Activated naive CD8-positive, alpha-beta T cell treated with anti-CD3 and anti-CD28 coated beads, Interleukin-2, amount 50 U/mL, for 16 hours (primary cell): ENCODE data around the gene ANKLE2.
"Not testable (repeated sequence)": the region's sequence is repeated elsewhere in the genome, so short reads cannot be mapped to it uniquely, and the experiment has no call there.

Source experiments
- DNase-seq: peaks from one replicate; pipeline ENCODE4 v3.0.0-alpha.2; 2020; ENCODE audit warnings: low read depth, low spot score

Gene ANKLE2

DNA sequence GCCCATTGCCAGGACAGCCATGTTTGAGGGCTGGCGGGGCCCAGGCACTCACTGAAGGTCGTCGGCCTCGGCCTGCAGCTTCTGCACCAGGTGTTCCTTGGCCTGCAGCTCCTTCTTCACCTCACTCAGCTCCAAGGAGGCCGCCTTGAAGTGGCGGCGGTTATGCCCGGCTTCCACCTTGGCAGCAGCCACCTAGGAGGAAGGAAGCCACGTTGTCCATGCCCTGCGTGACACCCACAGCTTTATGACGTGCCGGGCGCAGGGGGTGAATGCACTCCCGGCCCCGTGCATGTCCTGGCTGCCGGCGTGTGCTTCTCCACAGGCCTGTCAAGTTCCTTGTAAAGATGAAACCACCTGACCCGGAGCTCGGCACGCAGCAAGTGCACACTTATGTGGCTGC, 16.0 kb upstream of the ANKLE2 start:
- DNase-seq = no peak

DNA sequence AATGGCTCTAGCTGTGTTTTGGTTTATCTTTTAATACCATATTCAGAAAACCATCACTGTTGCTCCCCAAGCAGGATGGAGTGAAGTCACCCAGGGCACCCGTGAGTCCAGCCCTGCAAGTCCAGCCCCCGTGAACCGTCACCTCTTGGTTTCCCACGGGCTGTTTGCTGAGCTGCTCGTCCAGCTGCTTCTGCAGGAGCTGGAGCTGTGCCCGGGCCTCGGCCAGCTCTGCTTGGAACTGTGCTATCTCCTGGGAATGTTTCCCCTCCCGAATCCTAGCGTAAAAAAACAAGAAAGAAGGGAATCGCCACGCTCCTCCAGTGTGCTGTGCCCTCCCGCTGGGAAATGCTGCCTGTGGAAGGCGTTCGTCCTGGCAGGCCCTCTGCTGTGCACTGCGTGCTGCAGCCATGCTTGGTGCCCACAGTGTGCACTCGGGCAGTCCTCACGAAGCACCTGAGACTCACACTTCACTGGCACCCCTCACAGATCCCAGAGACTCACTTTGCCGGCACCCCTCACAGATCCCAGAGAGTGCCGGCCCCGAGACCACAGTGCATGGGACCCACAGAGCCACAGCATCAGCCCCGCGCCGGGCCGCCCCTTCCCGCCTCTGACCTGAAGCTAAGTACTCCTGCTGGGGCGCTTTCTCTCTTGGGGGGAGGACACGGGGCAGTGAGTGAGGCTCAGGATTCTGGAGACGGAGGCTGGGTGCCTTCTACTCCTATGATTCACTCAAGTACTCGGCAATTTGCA, 15.4 kb upstream of the ANKLE2 start:
- no peak for DNase-seq

DNA sequence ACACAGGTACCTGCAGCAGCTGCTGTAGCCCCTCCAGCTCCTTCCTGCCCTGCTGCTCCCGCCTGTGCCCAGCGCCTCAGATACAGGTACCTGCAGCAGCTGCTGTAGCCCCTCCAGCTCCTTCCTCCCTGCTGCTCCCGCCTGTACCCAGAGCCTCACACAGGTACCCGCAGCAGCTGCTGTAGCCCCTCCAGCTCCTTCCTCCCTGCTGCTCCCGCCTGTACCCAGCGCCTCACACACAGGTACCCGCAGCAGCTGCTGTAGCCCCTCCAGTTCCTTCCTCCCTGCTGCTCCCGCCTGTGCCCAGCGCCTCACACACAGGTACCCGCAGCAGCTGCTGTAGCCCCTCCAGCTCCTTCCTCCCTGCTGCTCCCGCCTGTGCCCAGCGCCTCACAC, 14.6 kb upstream of the ANKLE2 start:
- DNase-seq = not testable (repeated sequence)

DNA sequence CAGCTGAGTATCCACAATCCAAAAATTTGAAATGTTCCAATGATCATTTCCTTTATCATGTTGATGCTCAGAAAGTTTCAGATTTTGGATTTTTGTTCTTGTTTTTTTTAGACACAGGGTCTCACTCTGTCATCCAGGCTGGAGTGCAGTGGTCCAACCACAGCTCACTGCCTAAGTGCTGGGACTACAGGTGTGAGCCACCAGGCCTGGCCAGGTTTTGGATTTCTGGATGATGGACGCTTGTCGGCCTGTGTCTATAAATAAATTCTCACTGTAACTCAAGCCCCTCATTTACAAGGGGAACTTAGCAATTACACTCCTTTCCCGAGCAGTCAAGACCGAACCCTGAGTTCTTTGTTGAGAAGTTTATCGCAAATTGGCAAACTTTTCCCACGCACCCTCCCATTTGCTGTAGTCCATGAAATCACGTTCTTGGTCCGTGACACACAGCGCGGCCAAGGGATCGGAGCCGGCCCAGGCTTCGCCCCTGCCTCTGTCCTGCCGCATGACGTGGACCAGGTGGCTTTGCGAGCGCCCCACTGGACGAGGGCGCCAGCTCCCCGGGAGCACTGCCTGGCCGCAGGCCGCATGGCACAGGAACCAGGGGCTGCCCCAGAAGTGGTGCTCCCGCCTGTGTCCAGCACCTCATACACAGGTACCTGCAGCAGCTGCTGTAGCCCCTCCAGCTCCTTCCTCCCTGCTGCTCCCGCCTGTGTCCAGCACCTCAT, 14.0 kb upstream of the ANKLE2 start:
- DNase-seq = no peak

DNA sequence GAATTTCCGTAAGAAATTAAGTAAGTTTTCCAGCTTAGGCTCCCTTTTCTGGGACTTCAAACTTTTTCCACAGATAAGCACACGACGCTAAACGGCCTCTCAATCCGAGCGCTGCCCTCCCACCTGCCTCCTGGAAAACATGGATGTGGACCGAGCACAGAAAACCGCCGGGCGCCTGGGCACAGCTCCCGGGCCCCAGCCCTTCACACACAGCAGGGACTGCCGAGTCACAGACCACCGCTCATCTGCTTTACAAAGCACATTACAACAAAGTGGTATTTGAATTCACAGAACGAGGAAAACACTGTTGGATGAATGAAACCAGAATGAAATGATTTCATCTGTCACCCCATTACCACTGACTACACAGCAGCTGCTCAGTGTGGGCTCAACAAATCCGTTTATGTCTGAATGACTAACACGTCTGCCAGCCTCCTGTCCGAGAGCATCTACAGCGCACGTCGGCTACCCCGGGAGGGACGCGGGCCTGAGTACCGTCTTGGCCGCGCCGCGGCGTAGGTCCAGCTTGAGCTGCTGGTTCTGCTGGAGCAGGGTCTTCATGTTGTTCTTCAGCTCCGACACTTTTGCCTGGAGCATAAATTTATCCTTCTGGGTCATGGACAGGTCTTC, 13.1 kb upstream of the ANKLE2 start:
- no peak for DNase-seq

DNA sequence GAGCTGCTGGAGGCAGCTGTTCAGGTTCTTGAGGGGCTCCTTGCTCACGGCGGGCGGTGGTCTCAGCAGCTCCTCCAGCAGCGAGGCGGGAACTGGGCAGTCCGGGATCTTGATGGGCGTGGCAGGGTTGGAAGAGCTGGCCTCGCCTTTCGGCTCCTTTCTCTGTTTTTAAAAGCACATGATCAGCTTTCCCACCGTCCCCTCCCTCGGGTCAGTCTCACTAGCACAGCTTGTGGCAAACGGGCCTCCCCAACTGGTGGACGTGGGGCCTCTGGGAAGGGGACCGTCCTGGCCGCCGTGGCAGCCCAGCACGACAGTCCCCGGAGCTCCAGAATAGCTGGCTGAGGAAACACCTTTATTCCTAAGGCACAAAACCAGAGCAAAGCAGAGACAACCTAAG, 12.5 kb upstream of the ANKLE2 start:
- no peak for DNase-seq

DNA sequence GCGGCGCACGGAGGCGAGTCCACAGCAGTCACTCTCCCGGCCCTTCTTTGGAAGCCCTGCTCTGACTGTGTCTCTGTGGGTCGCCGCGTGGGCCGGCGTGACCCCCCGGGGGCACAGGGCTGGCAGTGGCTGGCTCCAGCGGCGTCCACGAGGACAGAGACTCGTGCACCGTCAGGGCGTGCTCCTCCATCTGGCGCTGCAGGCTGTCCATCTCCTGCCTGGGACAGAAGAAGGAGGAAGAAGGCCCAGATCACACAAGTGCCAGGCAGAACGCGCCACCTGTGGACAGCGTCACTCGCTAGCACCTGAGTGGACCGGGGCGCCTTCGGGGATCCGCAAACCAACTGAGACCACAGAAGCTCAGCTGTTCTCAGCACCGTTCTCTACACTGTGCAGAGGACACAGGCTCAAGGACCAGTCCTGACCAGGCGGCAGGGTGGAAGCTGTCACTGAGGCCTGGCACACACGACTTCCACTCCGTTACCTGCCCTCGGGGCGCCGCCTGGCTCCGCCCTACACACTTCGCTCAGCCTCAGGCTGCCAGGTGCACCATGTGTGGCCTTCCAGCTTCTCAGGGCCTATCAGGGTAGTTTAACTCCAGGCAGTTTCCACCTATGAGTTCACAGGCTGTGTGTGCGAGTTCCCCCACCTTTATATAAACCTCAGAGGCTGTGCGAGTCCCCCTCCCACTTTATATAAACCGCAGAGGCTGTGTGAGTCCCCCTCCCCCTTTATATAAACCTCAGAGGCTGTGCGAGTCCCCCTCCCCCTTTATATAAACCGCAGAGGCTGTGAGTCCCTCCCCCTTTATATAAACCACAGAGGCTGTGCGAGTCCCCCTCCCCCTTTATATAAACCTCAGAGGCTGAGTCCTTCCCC, 11.7 kb upstream of the ANKLE2 start:
- DNase-seq = no peak

DNA sequence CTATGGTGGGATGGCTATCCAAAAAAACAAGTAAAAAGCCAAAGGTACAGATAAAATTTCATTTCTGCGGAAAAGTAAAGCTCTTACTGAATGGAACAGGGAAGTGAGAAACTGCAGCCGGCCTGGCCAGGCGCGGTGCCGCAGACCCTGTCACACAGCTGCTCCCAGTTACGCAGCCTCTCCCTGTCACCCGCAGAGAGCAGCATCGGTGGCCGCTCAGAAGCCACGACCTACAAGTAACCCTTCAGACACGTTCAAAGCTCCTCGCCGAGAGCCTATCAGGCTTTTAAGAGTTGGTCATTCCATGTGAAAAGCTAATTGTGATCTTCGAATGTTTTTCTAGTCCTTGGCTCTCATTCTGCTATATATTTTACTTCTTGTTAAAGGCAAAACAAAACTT, 11.0 kb upstream of the ANKLE2 start:
- DNase-seq = no peak

DNA sequence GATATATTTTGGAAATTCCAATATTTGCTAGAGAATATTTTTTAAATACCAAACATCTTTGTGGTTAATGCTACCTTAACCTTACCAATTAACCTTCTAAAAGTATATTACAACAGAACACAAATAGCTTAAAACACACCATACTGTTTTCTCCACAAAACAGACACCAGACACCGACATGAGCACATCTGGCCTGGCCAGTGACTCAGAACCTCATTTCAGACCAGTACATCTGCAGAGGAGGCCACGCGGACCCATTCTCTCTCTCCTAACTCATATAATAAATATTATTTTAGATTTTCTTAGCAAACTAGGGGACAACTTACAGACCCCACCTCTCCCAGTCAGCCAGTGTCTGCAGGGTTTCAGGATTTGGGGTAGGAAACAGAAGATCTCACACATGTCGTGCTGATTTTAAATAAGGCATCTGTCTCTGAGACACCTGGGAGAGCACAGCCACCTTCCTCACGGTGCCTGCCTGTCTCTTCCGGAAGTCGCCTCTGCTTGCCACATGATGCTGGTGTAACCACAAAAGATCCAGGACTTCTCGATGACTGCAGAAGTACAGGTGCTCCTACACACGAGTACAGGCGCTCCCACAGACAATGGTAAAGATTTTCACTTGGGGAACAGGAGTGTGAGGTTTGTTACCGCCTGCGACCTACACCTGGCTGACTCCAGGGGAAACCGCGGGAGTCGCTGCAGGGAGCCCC, 9.7 kb upstream of the ANKLE2 start:
- DNase-seq = no peak

DNA sequence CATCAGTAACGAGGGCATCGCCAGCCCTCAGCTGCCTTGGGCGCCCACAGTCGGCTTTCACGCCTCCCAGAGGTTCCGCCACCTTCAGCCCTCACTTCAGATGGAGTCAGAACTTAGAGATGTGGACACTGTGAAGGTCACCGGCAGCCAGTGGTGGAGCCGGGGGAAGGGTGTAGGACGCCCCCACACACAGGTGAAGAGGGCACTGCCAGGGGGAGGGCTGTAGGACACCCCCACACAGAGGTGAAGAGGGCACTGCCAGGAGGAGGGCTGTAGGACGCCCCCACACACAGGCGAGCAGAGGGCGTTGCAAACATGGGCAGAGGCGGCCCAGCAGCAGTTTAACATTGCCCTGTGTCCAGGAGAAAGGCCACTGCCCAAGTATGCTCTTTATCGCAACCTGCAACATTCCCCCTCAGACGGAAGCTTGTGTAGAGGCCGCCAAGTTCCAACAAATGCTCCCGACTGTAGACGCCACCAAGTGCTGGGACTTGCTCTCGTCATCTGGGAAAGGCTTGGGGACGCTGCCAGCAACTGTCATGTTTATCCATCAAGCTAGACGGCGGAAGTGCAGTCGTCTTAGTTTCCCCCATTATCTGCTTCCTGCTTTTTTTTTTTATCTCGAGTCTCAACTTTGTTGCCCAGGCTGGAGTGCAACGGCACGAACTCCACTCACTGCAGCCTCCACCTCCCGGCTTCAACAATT, 4.9 kb upstream of the ANKLE2 start:
- DNase-seq = no peak

DNA sequence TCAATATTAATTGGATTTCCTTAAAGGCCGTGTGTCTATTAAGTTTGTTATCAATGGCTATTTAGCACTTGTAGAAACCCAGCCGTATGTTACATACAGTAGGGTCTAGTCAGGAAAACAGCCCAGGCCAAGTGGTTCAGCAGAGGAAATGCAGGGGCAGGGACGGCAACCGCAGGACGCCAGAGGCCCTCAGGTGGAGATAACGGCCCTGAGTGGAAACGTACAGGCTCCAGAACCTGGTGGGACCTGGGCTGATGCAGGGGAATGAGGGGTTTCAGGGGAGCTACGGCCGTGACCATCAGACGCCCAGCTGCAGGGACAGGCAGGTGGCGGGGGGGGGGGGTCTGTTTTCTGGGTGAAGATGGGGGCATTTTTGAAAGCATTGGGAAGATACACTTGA, 3.7 kb upstream of the ANKLE2 start:
- no peak for DNase-seq

DNA sequence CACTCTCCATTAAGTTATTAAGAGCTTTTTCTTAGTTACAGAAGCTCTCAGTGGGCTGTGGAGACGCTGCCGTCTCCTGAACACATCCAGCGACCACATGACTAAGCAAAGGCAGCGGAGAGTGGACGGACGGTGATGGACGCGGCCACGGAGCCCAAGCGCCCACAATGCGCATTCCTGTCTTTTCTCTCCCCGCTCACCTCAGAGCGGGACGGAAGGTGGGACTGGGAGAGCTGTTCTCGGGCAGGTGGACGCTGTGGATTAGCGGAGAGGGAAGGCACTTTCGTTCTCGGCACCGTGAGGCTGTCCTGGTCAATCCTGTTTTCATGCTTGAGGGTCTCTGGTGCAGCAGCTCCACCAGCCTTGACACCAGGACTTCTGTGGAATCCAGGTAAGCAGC, 2.6 kb upstream of the ANKLE2 start:
- DNase-seq = no peak

DNA sequence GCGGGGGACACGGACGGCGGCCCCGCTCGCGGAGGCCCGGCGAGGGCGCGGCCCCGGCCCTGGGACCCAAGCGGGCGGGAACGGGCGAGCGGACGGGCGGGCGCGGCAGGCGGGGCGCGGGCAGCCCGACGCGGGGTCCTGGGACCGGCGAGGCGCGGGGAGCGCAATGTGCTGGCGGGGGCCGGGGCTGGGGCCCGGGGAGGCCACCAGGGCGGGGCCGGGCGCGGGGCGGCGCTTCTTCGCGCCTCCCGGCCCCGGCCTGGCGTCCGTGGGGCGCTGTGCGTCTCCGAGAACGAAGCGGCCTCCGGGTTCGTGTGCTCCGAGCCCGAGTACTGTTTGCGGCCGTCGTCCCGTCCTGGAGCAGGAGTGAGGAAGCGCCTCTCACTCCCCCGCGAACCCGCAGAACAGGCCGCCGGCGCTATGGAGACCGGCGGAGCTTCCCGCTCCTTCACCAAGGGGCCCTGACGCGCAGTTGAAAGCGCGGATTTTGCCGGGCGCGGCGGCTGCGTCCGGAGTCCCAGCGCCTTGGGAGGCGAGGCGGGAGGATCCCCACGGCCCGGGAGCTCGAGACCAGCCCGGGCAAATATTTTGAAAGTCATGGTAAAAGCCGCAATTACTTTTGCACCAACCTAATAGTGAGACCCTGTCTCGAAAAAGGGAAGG, 420 bp upstream of the ANKLE2 start:
- peak; percentile 68 for DNase-seq

DNA sequence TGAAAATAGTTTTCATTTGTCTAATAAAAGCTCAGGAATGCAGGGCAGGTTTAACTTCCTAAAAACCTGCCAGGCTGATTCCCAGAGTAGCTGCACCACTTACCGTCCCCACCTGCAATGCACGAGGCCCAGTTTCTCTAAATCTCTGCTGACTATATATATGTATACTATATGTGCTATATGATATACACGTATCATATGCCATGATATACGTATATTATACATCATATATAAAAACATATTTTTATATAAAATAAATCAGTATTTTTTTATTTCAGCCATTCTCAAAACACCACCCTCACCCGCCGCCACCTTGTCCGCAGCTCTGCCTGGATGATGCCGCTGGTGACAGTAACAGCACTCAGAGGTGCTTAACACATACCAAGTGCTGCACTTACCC, 2.3 kb downstream of the ANKLE2 start:
- DNase-seq = no peak

DNA sequence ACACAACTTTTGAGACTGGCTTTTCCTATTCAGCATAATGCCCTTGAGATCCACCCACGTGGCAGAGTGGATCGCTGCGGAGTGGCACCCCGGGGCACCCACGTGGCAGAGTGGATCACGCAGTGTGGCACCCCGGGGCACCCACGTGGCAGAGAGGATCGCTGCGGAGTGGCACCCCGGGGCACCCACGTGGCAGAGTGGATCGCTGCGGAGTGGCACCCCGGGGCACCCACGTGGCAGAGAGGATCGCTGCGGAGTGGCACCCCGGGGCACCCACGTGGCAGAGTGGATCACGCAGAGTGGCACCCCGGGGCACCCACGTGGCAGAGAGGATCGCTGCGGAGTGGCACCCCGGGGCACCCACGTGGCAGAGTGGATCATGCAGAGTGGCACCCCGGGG, 2.8 kb downstream of the ANKLE2 start:
- DNase-seq = not testable (repeated sequence)

DNA sequence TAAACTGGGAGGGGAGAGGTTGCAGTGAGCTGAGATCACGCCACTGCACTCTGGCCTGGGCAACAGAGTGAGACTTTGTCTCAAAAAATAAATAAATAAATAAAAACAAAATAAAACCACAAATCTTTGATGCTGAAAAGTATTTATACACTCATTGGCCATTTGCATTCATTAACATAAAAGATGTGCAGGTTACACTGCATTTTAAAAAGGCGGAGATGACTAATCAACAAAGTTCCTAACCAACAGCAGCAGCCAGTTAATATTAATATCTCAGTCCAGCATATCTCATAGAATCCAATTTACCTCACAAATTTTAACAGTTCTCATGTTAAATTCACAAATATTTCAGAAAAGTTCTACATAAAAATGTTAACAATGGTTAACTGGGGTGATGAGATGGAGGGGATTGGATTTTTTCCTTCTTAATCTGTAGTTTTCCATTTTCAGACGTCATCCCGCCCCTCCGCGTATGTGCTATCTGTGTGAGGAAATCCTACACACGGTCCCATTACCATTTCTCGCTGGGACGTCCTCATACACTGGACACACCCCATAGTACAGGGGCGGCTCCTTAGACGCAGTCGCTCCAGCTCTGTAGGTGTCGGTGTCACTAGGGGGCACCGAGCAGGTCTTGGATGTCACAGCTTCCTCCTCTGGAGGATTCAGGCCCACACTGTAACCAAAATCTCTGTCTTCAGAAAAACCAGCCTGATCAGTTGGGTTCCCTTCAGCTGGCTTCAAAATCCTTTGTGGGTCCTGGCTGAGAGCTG, 7.3 kb downstream of the ANKLE2 start:
- DNase-seq = no peak

DNA sequence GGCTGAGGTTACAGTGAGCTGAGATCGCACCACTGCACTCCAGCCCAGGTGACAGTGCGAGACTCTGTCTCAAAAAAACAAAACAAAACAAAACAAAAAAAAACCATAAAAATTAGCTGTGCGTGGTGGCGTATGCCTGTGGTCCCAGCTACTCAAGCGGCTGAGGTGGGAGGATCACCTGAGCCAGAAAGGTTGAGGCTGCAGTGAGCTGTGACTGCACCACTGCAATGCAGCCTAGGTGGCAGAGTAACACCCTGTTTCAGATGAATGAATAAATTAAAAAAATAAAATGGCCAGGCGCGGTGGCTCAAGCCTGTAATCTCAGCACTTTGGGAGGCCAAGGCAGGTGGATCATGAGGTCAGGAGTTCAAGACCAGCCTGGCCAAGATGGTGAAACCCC, 8.0 kb downstream of the ANKLE2 start:
- DNase-seq = not testable (repeated sequence)

DNA sequence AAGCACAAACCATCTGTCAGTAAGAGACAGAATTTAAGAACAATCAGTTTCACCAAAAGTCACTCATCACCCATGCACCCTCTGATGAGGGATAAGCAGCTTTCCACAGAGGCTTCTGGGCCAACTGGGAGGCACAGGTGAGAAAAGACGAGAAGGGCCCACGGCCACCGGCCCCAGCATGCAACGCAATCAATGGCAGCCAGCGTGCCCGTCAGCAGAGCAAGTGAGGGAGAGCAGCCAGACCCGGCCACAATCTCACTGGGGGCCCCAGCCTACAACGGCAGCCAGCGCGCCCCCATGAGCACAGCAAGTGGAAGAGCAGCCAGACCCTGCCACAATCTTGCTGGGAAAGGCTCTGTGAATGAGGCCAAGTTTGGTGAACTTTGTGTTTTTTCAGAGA, 13.3 kb downstream of the ANKLE2 start:
- no peak for DNase-seq

DNA sequence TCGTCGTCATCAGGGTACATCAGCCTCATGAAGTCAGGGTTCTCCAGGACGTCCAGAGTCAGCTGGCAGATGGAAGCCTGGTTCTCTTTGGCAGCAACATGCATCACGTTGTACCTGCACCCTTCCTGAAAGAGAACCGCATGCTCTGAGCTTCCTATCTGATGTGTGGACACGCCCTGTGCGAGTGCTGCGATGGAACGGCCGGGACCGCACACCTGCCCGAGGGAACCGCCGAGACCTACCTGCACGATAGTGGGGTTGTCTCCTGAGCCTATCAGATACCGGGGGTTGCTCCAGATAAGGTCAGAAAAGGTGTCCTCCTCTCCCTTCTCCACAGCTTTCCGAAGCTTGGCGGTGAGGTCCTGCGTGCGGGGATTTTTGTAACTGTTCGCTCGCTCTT, 13.7 kb downstream of the ANKLE2 start:
- no peak for DNase-seq
